Stimulated activated CD8-positive, alpha-beta memory T cell treated with anti-CD3 and anti-CD28 coated beads, Interleukin-7, amount 100 ng/mL, for 24 hours (primary cell): ENCODE results near the gene SDK2.

Experiments used
- DNase-seq: peaks from one replicate; pipeline ENCODE4 v3.0.0-alpha.2; 2020; ENCODE audit warnings: low read depth

SDK2 gene

DNA sequence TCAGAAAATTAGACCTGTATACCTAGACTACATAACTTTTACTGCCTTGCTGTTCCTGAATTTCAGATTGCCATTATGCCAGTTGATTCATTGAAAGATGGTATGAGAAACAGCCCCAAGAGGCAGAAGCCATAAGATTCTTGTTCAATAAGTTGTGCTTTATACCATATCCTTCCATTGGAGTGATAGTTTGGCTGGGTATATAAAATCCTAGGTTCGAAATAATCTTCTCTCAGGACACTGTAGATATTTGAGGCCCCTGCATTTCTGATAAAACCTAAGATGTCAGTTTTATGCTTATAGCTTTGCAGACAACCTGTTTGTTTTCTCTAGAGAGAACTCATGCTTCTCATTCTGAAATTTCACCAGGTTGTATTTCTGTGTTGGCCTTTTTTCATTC, 9.6 kb upstream of the SDK2 start:
- no peak for DNase-seq

DNA sequence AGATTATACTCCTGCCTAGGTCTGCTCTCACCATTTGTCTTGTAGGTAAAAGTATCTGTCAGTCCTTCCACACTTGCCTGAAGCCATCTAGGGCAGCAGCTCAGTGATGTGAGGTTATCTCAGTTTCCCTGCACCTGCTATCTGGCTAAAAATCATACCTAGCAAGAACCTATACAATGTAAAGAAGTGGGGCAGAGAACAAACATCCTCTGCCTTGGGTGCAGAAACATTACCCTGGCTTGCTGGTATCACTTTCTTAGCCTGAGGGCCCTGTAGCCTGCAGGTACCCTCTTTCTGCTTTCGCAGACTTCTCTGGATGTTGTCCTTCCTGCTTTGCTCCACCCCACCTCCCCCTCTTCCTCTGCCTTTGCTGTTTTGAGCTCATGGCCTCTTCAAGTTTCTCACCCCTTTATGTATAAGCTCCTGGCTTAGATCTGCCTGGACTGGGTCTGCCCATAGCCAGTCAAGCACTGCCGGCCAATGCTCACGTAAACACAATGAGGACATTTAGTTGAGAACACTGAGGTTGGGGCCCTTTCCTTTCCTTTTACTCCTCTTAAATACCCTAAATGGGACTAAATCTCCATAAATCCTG, 8.7 kb upstream of the SDK2 start:
- DNase-seq, result no peak

DNA sequence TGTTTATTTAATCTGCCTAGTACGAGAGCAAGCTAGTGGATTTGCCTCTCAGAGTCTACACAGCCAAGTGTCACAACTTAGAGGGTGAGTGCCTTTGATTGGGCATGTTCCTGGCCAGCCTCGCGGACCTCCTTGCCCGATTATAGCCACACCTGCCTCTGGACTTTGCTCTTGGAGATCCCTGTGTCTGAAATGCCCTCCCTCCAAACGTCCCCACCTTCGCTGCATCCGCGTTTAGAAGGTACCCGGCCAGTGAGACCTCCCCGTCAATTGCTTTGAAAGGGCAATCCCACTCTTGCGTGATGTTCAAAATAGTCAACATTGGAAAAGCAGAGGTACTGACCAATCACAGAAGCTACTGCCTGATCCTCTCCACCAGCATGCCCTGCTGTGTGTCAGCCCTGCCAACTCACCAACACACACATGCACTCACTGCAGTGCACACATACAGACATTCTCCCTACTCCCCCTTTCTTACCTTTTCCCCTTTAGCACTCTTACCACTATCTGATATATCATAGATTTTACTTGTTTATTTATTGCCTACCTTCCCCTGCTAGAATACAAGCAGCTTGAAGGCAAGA, 6.5 kb upstream of the SDK2 start:
- DNase-seq, result no peak

- no peak for DNase-seq
These were observed 5.9 kb upstream of the SDK2 start for GRCh38 chr17:73650140-73650539.

DNA sequence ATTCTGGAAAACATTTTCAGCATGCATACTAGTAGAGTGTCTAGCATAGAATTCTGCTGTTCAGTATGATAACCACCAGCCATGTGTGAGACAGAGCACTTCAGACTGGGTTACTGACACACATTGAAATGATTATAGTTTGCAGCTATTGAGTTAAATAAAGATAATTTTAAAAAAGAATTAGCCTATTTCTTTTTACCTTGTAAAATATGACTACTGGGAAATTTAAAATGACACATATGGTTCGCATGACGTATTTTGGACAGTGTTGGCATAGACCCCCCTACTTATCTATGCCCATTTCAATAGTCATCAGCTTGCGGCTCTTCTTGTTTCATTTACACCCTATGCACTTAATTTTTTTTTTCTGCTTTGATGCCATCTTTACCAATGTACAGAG, 4.7 kb upstream of the SDK2 start:
- no peak for DNase-seq

DNA sequence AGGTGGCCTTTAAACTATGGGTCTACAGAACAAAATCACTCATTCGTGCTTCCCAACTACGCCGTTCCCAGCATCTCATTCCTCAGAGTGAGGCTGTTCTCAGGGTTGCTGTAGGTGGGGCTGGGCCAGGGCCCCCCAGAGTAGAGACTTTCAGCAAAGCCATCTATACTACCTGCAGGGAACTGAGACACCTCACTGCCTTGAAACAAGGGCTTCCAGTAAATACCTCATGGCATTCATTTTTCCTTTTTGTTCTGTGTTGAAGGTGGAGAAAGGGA, 4.2 kb upstream of the SDK2 start:
- no peak for DNase-seq

DNA sequence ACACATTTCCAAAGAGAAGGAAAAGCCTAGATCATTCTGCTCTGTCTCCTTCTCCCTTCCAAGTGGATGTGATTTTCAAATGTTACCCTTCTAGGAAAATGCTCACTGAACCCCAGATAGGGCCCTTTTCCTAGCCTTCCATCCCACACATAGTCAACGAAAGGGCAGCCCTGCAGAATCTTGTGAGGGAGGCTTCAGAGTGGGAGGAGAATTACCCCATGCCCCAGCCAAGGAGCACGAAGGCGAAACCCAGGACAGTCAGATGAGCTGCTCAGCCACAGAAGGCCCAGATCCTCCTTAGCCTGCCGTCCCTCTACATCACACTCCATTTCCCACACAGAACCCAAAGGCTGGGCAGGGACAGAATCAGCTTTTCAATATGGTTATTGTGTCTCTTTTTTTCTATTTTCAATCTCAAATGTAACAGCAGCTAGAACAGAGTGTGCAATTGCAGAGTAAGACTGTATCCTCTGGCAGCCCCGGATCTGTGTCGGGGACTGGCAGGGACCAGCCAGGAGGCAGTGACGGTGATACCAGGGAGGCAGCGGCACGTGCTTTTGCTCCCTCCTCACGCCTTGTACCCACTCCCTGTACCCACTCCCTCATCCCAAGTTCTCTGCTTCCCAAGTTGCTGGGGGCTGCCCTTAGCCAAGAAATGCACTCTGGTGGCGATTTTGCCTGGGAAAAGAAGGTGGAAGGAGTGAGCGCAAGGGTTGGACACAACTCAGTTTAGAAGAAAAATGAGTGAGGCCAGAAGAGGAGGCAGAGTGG, 3.7 kb upstream of the SDK2 start:
- DNase-seq, result no peak

GRCh38 chr17:73647301-73647695, 3.1 kb upstream of the SDK2 start:
- DNase-seq, result no peak

DNA sequence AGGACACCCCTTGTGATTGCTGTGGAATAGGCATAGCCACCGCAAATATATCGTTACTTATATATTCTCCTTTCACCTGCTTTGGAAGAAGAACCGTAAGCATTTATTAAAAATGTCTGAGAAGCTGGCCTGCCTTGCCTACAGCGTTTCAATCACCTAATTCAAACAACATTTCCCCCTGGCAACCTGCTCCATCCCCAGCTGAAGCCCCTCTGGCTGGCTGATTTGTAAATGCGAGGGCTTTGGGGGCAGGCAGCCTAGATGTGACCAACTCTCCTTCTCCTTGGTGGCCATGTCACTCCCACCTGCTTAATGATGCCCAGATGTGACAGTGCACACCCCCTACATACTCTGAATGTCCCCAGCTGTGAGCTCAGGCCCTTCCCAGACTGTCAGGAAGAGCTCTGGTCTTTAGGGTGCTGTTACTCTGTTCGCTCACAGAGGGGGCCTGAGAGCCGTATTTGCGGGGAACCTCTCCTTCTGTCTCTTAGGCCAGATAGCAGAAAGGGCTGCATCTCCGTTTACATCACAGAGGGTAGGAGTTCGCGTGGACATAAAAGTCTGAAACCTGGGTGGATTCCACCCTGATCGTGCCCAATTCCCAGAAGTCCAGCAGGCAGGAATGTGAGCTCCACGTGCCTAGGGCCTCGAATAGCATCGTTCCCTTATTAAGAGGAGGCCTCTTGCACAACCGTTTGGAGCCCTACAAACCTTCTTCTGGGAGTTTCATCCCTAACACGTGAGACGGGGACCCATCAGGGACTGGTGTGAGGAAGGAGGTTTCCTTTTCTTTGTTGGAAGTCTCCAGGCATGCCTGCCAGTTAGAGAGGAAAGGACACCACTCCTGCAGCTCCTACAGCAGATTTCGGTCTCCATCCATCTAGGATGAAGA, 2.4 kb upstream of the SDK2 start:
- no peak for DNase-seq

DNA sequence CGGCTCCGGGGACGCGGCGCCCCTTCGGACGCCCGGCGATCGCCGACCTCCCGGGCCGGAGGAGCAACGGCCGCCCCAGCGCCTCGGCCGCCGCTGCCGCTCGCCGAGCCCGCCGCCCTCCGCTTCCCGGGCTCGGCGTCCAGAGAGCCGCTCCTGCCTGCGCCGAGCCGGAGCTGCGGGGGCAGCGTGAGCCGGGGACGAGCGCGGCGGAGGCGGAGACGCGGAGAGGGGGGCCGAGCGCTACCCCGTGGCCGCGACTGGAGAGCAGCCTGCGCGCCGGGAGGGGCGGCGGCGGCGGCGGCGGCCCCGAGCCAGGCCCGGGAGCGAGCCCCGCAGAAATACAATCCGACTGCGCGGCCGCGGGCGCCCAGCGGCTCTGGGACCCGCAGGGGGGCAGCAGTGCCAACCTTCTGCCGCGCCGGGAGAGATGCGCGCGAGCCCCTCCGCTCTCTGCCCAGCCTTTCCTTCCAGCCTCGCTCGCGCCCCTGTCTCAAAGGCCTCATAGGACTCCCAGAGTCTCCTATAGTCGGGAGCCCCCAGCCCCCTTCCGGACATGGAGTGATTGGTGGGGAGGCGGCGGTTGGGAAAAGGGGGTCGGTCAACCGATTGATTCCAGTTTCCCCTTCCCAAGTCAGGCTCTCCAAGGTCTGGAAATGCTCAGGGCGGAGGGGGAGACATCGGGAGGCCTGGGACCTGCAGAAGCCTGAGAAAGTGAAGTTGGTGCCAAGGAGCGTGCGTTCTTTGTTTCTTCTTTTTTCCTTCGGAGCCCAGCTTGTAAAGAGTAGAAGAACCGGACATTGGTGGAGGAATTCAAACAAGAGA, 1.0 kb upstream of the SDK2 start:
- DNase-seq, result no peak

DNA sequence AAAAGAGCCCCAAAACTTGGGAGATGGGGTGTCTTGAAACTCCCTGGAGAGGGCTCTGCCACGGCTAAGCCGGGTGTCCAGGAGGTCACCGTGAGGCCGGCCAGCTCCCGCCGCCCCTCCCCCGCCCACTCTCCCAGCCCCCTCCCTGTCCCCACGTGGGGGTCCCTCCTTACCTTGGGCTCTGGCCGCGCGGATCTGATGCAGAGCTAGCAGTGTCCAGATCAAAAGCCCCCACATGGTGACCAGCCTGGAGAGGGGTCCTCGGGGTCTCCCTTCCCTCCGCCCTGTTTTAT, 447 bp downstream of the SDK2 start:
- DNase-seq, result no peak

- DNase-seq, result no peak
These were observed 1.0 kb downstream of the SDK2 start for GRCh38 chr17:73643001-73643851.

GRCh38 chr17:73642659-73643000, 1.6 kb downstream of the SDK2 start:
- no peak for DNase-seq

DNA sequence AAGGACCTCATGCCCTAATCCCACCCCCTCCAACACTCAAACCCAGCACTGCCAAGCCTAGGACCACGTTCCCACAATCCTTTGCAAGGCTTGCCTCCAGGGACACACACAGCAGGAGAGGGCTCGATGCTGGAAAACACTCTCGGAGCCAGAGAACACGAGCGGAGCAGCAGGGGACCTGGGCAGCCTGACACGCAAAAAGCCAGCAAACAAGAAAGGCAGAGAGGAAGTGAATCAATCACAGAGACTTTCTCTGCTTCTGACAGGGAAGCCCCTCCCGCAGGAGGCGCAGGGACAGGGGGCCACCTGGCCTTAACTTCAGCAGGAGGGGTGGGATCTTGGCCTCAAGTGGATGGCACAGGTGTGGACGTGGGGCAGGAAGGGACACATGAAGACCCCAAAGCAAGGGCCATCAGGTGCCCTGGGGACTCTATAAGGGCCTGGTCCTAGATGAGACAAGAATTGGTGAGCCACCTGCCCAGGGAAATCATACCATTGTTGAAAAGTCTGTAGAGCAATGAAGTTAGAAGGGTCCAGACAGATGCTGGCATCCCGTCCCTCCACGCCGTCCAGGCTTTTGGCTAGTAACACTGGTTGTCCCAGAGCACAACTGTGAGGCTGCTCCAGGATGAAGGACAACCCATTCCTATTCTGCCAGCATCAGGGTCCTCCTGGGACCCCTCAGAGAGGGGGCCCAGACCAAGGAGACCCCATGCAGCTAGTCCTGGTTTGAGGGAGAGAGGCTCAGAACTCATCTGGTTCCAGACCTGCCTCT, 2.2 kb downstream of the SDK2 start:
- no peak for DNase-seq

- no peak for DNase-seq
These were observed 3.6 kb downstream of the SDK2 start for GRCh38 chr17:73640691-73641090.

- DNase-seq, result no peak
These were observed 4.3 kb downstream of the SDK2 start for GRCh38 chr17:73639932-73640331.

GRCh38 chr17:73639322-73639721, 4.9 kb downstream of the SDK2 start:
- no peak for DNase-seq

DNA sequence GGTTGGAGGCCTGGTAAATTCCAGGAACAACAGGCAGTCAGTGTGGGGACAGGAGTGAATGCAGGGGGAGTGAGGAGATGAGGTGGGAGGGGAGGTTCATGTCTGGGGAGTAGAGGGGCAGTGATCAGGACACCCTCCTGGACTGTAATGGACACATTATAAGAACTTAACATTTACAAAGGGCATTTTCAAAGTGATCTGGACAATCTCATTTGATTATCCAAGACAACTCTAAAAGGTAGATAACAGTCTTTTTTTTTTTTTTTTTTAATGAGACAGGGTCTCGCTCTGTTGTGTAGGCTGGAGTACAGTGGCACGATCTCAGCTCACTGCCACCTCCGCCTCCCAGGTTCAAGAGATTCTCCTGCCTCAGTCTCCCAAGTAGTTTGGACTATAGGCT, 5.7 kb downstream of the SDK2 start:
- DNase-seq, result no peak

DNA sequence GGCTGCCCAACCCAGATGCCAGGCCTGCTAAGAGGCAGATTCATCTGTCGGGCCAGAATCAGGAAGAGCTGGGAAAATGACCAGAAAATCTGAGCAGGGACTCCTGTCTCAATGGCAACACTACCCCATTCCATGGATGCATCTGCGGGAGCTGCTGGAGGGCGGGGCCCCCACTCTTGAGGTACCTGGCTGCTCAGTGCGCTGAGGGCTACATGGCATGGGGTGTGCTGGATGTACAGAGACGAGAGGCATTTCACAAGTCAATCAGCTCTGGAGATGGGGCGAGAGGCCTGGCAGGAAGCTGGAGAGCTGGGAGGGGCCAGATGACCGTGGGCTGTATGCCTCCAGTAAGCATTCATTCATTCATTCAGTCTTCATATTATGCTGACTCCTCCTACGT, 6.4 kb downstream of the SDK2 start:
- DNase-seq, result no peak

DNA sequence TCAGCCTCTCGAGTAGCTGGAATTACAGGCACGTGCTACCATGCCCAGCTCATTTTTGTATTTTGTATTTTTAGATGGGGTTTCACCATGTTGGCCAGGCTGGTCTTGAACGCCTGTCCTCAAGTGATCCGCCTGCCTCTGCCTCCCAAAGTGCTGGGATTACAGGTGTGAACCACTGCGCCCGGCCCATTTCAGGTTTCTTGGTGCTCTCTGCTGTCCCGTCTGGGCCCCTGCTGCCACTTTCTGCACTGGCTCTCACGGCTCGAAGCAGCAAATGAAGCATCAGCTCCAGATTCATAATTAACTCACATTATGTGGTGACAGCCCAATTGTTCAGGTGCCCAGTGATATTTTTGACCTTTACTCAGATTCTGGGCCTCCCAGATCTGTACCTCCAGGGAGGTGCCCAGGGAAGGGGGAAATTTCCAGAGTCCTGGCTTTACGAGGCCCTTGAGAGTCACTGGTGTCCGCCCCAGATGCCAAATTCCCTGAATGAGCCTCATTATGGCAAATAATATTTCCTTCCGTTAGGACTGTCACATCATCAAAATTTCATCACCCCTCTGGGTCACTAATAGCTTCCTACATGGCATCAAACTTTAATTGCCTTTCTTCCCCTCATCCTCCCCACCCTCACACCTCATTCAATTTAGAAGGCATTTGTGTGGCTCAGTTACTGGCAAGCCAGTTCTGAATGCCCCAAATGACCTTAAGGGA, 9.0 kb downstream of the SDK2 start:
- no peak for DNase-seq
